ENCODE measurements around the gene DLGAP5.

The DLGAP5 gene

DNA sequence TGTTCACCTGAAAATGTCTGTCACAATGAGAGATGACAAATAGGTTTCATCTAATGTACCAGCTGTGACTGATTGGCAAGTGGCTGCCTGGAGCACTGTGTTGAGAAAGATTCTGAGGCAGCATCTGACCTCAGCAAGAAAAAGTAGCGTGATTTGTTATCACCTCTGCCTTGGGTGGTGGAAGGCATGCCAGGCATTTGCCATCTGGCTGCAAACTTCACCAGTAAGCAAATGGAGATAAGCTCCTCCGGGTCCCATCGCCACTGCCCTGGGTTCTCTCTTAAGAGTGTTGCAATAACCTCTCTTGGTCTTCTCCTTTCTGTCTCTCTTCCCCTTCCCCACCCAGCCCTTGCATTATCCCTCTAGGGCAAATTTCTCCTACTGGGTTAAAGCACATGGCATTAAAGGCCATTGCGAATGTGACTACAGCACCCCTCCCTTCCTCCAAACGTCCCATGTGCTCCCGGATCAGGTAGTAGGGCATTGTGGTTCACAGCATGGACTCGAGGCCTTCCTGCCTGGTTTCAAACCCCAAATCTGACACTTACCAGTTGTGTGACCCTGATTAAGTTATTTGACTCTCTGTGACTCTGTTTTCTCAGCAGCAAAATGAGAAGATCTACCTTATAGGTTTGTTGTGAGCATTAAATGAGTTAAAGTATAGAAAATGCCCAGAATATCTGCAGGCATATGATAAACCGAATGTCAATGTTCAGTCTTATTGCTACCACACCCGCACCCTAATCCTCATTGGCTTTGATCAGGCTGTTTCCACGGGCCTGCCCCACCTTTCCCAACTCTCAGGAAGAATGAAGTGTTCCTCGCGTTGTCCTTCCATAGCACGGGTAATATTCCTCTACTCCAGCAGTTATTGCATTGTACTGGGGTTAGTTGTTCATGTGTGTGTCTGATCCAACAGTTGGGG, 70.6 kb downstream of the DLGAP5 start:
- no peak for DNase-seq

DNA sequence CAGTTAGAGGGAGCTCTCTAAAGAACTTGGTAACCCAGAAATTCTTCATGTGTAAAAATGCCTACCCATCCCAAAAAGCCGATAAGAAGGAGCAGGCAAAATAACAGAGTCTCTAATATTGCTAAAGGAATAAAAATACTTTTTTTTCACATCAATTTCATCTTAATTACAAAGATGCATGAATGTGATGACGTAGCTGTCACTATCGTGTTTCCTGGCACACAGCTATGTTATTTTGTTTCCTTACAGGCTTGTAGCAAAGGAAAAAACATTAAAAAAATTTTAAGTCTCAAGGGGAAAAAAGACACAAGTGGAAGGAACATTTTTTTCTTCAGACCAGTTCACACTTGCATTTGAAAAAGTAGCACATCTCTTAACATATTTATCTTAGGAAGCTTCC, 72.6 kb downstream of the DLGAP5 start:
- no peak for DNase-seq
- in situ Hi-C loops (cut with MboI; ENCODE audit: low pct_unique_long_range_greater_than_20kb, low sequenced_read_pairs), result no loop called here

More for the DNA sequence above, 70.6 kb downstream of the DLGAP5 start:
- in situ Hi-C loops (cut with MboI; ENCODE audit: low pct_unique_long_range_greater_than_20kb, low sequenced_read_pairs), result no loop called here

DNA sequence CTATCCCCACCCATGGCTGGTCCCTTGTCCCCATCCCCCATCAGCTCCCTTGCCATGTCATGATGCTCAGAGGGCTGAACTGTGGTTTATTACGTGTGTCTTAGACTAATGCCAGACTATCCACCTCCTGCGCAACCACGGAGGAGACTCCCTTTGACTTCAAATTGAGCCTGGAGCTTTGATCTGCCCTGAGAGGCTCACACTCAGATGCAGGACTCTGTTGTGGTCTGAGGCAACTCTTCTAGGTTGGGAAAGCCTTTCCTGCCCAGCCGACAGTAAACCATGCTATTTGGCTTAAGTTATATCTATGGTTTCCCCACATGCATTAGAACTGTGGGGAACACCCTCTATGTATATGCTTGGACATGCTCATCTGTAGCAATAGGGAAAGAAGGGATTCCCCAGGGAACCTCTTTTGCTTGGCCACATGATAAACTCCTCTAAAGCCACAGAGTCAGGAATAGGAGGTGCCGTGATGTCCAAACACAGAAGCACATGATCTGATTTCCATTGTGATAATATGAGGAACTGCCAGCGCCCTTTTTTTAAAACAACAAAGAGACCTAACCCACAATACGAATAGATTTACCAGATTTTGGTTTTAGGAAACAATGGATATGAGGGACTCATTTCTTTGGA, 73.5 kb downstream of the DLGAP5 start:
- in situ Hi-C loops (cut with MboI; ENCODE audit: low pct_unique_long_range_greater_than_20kb, low sequenced_read_pairs), result no loop called here
- DNase-seq, result peak; percentile 41

GRCh38 chr14:55116246-55117030, 74.9 kb downstream of the DLGAP5 start:
- DNase-seq, result no peak
- in situ Hi-C loops (cut with MboI; ENCODE audit: low pct_unique_long_range_greater_than_20kb, low sequenced_read_pairs), result no loop called here

GRCh38 chr14:55115861-55116245, 75.5 kb downstream of the DLGAP5 start:
- in situ Hi-C loops (cut with MboI; ENCODE audit: low pct_unique_long_range_greater_than_20kb, low sequenced_read_pairs), result no loop called here

DNA sequence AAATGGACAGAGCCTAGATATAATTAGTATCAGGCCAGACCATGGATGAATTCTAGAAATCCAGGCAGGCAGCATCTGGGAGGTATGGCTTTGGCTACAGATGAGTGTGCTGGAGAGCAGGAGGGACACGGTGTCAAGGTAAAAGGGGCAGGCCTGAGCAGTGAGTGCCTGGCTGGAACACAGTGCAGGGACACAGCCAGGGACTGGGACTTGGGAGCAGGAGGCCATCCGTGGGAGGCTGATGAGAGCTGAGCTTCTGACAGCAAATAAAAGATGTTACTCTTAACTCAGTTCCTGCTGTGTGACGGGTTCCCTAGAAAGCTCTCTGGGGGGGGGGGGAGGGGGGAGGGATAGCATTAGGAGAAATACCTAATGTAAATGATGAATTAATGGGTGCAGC, 75.9 kb downstream of the DLGAP5 start:
- no peak for DNase-seq
- in situ Hi-C loops (cut with MboI; ENCODE audit: low pct_unique_long_range_greater_than_20kb, low sequenced_read_pairs), result no loop called here

More at GRCh38 chr14:55115861-55116245, 75.5 kb downstream of the DLGAP5 start:
- no peak for DNase-seq

- no peak for DNase-seq
- in situ Hi-C loops (cut with MboI; ENCODE audit: low pct_unique_long_range_greater_than_20kb, low sequenced_read_pairs), result no loop called here
Observed at GRCh38 chr14:55114720-55115119, 76.7 kb downstream of the DLGAP5 start.

DNA sequence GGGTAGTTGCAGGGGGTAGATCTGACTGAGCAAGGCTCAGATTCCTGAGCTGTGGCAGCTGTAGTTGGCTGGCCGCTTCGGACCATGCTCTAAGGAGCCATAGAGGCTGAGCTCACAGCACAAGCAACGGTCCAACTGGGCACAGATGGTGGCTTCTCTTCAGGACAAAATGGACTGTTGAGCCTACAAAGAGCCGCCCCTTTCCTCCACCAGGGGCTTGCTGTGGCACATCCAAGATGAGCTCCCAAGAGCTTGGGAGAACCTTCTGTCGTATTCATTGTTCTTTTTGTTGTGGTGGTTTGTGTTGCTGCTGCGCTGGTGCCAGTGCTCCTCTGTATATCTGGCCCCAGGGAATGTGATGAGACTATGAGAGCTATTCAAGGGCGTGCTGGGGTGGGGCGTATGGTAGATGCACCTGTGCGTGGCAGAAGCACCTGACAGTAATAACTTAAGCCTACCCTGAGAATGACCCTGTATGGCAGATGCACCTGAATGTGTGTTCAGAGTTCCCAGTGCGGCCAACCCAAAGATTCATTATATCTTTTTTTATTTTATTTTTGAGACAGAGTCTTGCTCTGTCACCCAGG, 80.2 kb downstream of the DLGAP5 start:
- no peak for DNase-seq
- in situ Hi-C loops (cut with MboI; ENCODE audit: low pct_unique_long_range_greater_than_20kb, low sequenced_read_pairs), result no loop called here

DNA sequence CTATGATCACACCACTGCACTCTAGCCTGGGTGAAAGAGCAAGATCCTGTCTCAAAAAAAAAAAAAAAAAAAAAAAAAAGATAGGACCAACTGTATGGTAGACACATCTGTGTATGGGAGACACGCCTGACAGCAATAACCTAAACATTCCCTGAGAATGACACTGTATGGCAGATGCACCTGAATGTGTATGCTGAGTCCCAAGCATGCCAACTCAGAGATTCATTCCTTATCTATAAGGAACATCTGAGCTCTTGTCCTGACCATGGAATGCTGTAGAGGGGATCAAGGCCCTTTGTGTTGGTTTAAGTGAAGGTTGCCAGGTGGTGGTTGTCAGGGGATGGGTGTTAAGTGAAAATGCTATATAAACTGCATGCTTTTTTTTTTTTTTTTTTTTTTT, 81.5 kb downstream of the DLGAP5 start:
- no peak for DNase-seq
- in situ Hi-C loops (cut with MboI; ENCODE audit: low pct_unique_long_range_greater_than_20kb, low sequenced_read_pairs), result no loop called here

DNA sequence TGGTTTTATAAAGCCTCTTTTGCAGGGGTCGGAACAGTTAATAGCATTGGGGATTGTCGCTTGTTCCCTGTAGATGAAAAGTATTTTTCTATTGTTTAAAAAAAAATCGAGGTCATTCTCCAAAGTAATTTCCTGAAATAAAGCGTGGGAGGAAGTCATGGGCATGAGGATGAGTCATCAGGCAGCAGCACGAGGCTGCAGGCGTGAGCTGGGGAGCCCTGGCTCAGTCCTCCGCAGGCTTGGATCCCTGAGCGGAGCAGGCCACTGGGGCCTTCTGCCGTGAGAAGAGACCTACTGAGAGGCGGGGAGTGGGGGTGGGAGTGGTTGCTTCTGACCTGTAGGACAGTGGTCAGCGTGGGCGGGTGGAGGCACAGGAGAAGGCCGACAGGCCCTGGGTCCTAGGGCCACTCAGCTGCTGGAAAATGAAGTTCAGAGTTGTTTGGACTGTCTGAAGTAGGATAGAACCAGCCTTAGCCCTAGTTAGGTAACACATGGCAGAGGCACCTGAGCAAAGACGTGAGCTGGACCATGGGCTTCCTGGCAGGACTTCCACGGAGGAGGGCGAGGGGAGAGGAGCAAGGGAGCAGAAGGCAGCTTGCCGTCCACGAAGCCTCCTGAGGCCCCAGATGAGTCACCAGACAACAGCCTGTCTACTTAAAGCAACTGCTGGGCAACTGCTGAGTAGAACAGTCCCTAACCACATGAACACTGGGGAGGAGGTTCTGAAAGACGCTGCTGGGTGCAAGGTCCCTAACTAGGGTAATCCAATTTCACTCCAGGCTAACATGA, 83.4 kb downstream of the DLGAP5 start:
- in situ Hi-C loops (cut with MboI; ENCODE audit: low pct_unique_long_range_greater_than_20kb, low sequenced_read_pairs), result no loop called here
- peak; percentile 83 for DNase-seq

DNA sequence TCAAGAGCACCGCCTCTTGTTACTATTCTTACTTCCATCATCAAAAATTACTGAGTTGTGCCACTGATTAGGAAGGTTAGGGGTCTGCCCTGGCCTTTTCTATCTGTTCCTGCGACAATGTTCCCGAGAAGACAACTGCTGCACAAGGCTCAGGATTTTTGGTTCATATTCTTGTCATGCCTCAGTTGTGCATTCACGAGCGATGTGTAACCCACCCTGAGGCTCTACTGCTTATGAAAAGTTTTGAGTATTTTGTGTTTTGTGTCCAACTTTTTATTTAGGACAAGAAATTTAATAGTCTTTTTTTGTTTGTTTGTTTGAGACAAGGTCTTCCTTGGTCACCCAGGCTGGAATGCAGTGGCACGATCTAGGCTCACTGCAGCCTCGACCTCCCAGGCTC, 85.4 kb downstream of the DLGAP5 start:
- DNase-seq, result no peak
- in situ Hi-C loops (cut with MboI; ENCODE audit: low pct_unique_long_range_greater_than_20kb, low sequenced_read_pairs), result no loop called here

- DNase-seq, result peak; percentile 83
- in situ Hi-C loops (cut with MboI; ENCODE audit: low pct_unique_long_range_greater_than_20kb, low sequenced_read_pairs), result no loop called here
Observed at GRCh38 chr14:55103971-55104954, 87.1 kb downstream of the DLGAP5 start.

DNA sequence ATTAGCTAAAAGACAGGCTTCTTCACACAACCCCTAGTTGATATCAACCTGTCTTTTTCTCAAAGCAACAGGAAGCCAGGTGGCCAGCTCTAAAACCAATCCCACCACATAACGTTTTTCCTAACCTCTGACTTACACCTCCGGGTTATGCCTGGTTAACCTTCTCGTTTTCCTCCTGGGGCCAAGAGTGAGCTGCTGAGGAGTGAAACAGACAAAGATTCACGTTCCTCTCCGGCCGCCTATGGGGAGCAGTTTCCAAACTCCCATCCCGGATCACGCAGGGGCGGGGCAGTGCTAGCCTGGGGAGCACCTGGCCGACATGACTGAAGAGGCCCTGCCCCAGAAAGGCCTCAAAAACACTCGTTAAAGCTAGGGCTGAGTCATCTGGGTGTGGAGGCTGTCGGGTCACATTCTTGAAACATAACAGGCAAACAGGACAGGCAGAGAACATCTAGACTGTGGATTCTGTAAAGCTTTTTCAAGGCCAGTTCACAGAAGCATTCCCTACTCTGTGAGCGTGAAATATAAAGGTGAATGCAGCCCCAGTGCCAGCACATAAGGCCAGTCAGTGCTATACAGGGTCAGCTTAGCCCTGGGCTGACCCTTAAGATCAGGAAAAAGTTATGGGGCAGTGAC, 88.3 kb downstream of the DLGAP5 start:
- DNase-seq, result no peak
- in situ Hi-C loops (cut with MboI; ENCODE audit: low pct_unique_long_range_greater_than_20kb, low sequenced_read_pairs), result no loop called here

GRCh38 chr14:55102141-55102621, 89.2 kb downstream of the DLGAP5 start:
- in situ Hi-C loops (cut with MboI; ENCODE audit: low pct_unique_long_range_greater_than_20kb, low sequenced_read_pairs), result no loop called here
- DNase-seq, result peak; percentile 56

DNA sequence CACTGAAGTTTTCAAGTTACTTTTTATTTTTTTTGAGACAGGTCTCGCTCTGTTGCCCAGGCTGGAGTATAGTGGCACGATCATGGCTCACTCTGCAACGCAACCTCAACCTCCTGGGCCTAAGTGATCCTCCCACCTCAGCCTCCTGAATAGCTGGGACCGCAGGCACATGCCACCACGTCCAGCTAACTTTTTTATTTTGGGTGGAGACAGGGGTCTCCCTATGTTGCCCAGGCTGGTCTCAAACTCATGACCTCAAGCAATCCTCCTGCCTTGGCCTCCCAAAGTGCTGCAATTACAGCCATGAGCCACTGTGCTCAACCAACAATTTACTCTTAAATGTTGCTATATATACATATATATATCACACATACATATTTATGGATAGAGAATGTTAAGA, 89.7 kb downstream of the DLGAP5 start:
- no peak for DNase-seq
- in situ Hi-C loops (cut with MboI; ENCODE audit: low pct_unique_long_range_greater_than_20kb, low sequenced_read_pairs), result no loop called here

DNA sequence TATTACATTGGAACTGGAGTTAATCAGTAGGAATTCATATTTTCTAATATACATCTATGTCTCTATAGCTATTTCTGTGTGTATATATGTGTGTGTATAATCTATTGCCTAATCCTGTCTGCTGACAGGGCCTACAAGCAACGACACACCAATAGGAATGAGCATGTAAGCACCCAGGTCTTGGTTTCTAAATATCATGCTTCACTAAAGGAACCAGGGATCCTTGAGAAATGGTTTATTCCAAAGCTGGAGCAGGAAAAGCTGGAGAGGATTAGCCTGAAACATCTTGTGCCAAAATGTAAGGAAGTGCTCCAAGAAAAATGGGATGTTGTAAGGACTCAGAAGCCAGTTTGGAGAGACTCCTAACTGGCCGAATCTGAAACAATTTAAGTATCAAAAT, 91.6 kb downstream of the DLGAP5 start:
- DNase-seq, result no peak
- in situ Hi-C loops (cut with MboI; ENCODE audit: low pct_unique_long_range_greater_than_20kb, low sequenced_read_pairs), result no loop called here

- in situ Hi-C loops (cut with MboI; ENCODE audit: low pct_unique_long_range_greater_than_20kb, low sequenced_read_pairs), result no loop called here
- DNase-seq, result no peak
Observed at GRCh38 chr14:55098561-55098898, 92.9 kb downstream of the DLGAP5 start.
